H1 (cell line): ENCODE measurements around the gene GANAB. TPM values are rescaled to one million over a fixed set of nuclear protein-coding genes. Genes with fewer than 3 reads are reported as not detected.

Experiments
- ASH2L ChIP-seq: fragments of 200-600, 300-600 bp; sonication (generic); IDR thresholded peaks from one replicate; pipeline ENCODE4 v1.7.1; 2017; ENCODE audit warnings: low read length
- SIX5 ChIP-seq: IDR thresholded peaks from 2 replicates; pipeline ENCODE4 v1.6.1; 2011; ENCODE audit warnings: mild to moderate bottlenecking, low read depth, low read length
- polyA plus RNA-seq, 7 experiments: library from polyadenylated mRNA; depleted of rRNA in 3 of 7; stranded (reverse) in 5 of 7; unstranded in 2 of 7; fragments of >200 nt in 5 of 7; fragments of 200-250 nt in 2 of 7; gene quantifications; 1 replicate in 5 of 7; 2 replicates in 1 of 7; 4 replicates in 1 of 7; pipeline versions ENCODE4 v1.2.1 to v1.2.3, GENCODE V29; 2011 to 2013; ENCODE audit warnings: missing spikeins in 2 of 7, mixed read lengths in 2 of 7
- total RNA-seq: library from RNA; stranded (reverse); fragmentation: NEBNext Ultra II Directional; extraction: Animal tissue kit (Norgen Biotek cat#: 25700); gene quantifications from 2 replicates; pipeline ENCODE4 v1.2.1, GENCODE V29; 2021

Gene GANAB
- total and polyA plus RNA-seq, 2 of the 8 experiments (the other 6 are each of a cell fraction or from before 2014, with no cell fraction given): 289 to 330 TPM

DNA sequence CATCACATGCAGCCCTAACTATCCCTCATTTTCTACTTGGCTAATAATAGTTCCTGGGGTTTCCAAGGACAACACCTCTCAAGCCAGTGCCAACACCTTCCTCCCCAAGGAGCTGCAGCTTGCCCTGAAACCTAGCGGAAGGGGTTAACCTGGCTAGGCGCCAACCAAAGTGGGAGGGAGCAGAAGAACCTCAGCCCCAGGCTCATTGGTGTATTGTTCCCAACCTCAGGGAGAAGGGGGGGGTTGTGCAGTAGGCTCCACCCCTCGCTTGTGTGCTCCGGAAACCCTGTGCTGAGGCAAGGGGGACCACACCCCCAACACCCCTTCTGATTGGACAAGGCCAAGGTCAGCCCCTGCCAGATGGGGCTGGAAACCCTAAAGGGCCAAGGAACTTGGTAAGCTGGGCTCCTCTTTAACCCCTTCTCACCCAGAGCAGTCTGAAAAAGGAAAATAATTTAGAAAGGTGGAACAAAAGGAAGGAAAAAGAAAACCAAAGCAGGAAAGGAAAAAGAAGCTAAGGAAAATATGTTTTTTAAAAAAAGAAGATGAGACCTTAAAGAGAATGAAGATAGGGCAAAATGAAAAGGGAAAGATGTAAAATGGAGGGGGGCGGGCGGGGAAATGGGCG, 47.2 kb downstream of the GANAB start (continued):
- TF ChIP-seq ASH2L (no peak), SIX5 (no peak)
